Measurements from ENCODE around the gene BOC. TPM values are rescaled to one million over a fixed set of nuclear protein-coding genes. Genes with fewer than 3 reads are reported as not detected.

The BOC gene
- total and polyA plus RNA-seq, 10 of the 15 experiments (the other 5 are each of a cell fraction or from before 2014, with no cell fraction given) = 0.18 TPM; not detected in 9

- no peaks in the 10 kb centered on the region for H4K20me1 ChIP-seq (ENCODE audit: control insufficient read depth, insufficient read depth)
- H3K4me2 ChIP-seq (ENCODE audit: control insufficient read depth, insufficient read depth) = no peak overlapping the region
- no peaks in the 10 kb centered on the region for H3K36me3 ChIP-seq (ENCODE audit: control insufficient read depth in 2 of 2, insufficient read depth in 2 of 2, low read length in 1 of 2)
- in situ Hi-C loops (cut with MboI) = no loop called here
- no peaks in the 10 kb centered on the region for H3K79me2 ChIP-seq (ENCODE audit: control insufficient read depth, insufficient read depth, low read length)
- H3K4me3 ChIP-seq = no peak overlapping the region
- H3K9ac ChIP-seq (ENCODE audit: control insufficient read depth, insufficient read depth, low read length) = no peak overlapping the region
- WGBS (ENCODE audit: insufficient coverage, insufficient replicate concordance, low lambda C conversion rate, missing lambda C conversion rate) = 65% methylated on average over 10 of the region's 10 CpGs
- POLR2A ChIA-PET = no interaction called here
- no peak for FAIRE-seq
- no peak for ATAC-seq
- RAD21 ChIA-PET (ENCODE audit: unreplicated experiment) = no interaction called here
- TF ChIP-seq WRNIP1 (IDR thresholded peaks at IDR 0.05; ENCODE audit: borderline replicate concordance, low read depth, low read length) (no peak), RB1 (IDR thresholded peaks at IDR 0.05; ENCODE audit: borderline replicate concordance) (no peak), ZNF274 (IDR thresholded peaks at IDR 0.05; ENCODE audit: insufficient read depth, insufficient read length) (no peak), FOXK2 (IDR thresholded peaks at IDR 0.05) (no peak), MEF2A (IDR thresholded peaks at IDR 0.05; ENCODE audit: insufficient read depth, low read depth, low read length) (no peak)
- TF ChIP-seq, protein P1, sequence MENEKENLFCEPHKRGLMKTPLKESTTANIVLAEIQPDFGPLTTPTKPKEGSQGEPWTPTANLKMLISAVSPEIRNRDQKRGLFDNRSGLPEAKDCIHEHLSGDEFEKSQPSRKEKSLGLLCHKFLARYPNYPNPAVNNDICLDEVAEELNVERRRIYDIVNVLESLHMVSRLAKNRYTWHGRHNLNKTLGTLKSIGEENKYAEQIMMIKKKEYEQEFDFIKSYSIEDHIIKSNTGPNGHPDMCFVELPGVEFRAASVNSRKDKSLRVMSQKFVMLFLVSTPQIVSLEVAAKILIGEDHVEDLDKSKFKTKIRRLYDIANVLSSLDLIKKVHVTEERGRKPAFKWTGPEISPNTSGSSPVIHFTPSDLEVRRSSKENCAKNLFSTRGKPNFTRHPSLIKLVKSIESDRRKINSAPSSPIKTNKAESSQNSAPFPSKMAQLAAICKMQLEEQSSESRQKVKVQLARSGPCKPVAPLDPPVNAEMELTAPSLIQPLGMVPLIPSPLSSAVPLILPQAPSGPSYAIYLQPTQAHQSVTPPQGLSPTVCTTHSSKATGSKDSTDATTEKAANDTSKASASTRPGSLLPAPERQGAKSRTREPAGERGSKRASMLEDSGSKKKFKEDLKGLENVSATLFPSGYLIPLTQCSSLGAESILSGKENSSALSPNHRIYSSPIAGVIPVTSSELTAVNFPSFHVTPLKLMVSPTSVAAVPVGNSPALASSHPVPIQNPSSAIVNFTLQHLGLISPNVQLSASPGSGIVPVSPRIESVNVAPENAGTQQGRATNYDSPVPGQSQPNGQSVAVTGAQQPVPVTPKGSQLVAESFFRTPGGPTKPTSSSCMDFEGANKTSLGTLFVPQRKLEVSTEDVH (IDR thresholded peaks at IDR 0.05; ENCODE audit: low read depth, partially characterized antibody) = no peak
- no peaks in the 10 kb centered on the region for H3K9me3 ChIP-seq (replicated peaks; ENCODE audit: control insufficient read depth, insufficient read depth, low read length)
- H2AFZ ChIP-seq (ENCODE audit: control insufficient read depth, low read depth, low read length) = no peak overlapping the region
- no peak for DNase-seq (ENCODE audit: low read depth, low spot score)
- CTCF ChIA-PET = no interaction called here
- no TSS peak for BruUV-seq (replicated peaks)
- intact Hi-C loops (cut with micrococcal nuclease; ENCODE audit: unreplicated experiment) = no loop called here
- SMC1A ChIA-PET (ENCODE audit: uncharacterized antibody, unreplicated experiment) = no interaction called here
- H3K27ac ChIP-seq (ENCODE audit: control insufficient read depth, insufficient read depth) = no peak overlapping the region
- no peaks in the 10 kb centered on the region for H3K4me1 ChIP-seq (ENCODE audit: control insufficient read depth, insufficient read depth, low read length)
- peaks cover 2 to 18% of the 10 kb centered on the region in 2 experiments for H3K27me3 ChIP-seq (replicated peaks in 1 of 2; ENCODE audit: control insufficient read depth in 2 of 2, insufficient read depth in 2 of 2, low read length in 1 of 2)
These were observed 6.8 kb downstream of the BOC start for GRCh38 chr3:113218011-113218680.

Measured in GM12878 (cell line).